C4-2B (cell line): Measurements from ENCODE around the gene CERS5.

ENCODE experiments used
- H3K27ac ChIP-seq: fragments of 450-650 bp; 2 replicates; pipeline ENCODE4 v1.5.1; 2017
- ZFX ChIP-seq: fragments of 450-650 bp; IDR thresholded peaks from 2 replicates; pipeline ENCODE4 v1.6.1; 2017
- TF ChIP-seq, protein P1 (sequence below): fragments of 450-650 bp; conservative IDR thresholded peaks from 2 replicates; pipeline ENCODE4 v1.5.1; 2017; ENCODE audit warnings: mild to moderate bottlenecking

CERS5 gene

GRCh38 chr12:50195832-50196231, 28.7 kb upstream of the CERS5 start:
- no peak overlapping the region for H3K27ac ChIP-seq
- no peak for TF ChIP-seq ZFX
- TF ChIP-seq, protein P1, sequence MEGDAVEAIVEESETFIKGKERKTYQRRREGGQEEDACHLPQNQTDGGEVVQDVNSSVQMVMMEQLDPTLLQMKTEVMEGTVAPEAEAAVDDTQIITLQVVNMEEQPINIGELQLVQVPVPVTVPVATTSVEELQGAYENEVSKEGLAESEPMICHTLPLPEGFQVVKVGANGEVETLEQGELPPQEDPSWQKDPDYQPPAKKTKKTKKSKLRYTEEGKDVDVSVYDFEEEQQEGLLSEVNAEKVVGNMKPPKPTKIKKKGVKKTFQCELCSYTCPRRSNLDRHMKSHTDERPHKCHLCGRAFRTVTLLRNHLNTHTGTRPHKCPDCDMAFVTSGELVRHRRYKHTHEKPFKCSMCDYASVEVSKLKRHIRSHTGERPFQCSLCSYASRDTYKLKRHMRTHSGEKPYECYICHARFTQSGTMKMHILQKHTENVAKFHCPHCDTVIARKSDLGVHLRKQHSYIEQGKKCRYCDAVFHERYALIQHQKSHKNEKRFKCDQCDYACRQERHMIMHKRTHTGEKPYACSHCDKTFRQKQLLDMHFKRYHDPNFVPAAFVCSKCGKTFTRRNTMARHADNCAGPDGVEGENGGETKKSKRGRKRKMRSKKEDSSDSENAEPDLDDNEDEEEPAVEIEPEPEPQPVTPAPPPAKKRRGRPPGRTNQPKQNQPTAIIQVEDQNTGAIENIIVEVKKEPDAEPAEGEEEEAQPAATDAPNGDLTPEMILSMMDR: no peak

- no peak overlapping the region for H3K27ac ChIP-seq
These were observed 25.7 kb upstream of the CERS5 start for GRCh38 chr12:50192908-50193307.

DNA sequence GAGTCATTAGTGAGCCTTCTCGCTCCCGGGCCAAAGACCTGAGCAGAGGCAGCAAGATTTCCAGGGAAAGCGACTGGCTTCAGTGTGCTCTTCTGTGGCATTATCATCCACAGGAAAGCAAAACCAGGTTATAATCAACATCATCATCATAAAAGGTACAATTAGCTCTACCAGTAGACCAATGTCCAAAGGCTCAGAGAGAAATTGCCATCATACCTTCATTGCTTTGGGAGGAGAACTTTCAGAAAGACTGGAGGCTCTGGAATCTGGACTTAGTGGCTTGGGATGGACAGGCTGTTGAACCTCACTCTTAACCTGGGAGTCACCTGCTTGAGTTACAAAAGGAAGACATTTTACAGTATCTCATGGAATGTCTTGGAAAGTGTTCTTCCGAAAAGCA, 25.1 kb upstream of the CERS5 start:
- TF ChIP-seq, protein P1: no peak
- no peak for TF ChIP-seq ZFX
- H3K27ac ChIP-seq: no peak overlapping the region

More at GRCh38 chr12:50192908-50193307, 25.7 kb upstream of the CERS5 start:
- TF ChIP-seq ZFX: no peak
- TF ChIP-seq, protein P1: no peak

- TF ChIP-seq, protein P1: no peak
- no peak for TF ChIP-seq ZFX
- H3K27ac ChIP-seq: no peak overlapping the region
These were observed 23.7 kb upstream of the CERS5 start for GRCh38 chr12:50190859-50191258.

DNA sequence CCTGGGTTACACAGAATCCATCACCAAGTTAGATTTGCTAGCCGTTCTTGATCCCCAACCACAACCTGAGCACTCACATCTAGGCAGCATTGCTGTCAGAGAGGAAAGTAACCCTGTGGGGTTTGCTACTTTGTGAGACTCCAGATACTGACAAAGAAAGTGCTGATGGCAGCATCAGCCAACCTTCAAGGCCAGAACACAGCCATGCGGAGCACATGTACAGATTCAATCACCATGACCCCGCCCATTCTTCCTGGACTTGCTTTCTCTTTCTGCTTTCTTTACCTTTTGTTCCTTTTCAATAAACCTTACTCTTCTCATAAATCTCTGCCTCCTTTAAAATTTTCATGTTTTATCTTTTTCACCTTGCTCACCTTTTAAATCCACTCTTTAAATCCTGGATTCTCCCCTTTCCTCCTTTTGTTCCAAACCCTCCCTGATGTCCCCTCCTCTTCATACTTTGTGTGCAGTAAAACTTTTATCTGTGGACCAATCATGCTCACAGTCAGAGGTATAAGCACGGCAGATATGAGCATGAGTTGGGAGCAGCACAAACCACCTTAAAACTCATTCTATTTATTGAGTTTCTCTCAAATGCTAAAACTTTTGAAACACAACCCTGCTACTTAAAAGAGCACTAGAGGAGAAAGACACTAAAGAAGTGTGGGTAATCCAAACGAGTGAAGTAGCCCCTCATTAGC, 21.9 kb upstream of the CERS5 start:
- TF ChIP-seq ZFX: no peak
- peak overlapping the region; percentile 42 for H3K27ac ChIP-seq

- H3K27ac ChIP-seq: peak overlapping the region; percentile 42
- TF ChIP-seq ZFX: no peak
- TF ChIP-seq, protein P1: no peak
These were observed 21.1 kb upstream of the CERS5 start for GRCh38 chr12:50188241-50188781.

- TF ChIP-seq, protein P1: no peak
- TF ChIP-seq ZFX: no peak
- H3K27ac ChIP-seq: no peak overlapping the region
These were observed 20.1 kb upstream of the CERS5 start for GRCh38 chr12:50187084-50187900.
